ENCODE measurements around the gene FCHO1. TPM values are rescaled to one million over a fixed set of nuclear protein-coding genes. Genes with fewer than 3 reads are reported as not detected.
"Not testable (repeated sequence)": the region's sequence is repeated elsewhere in the genome, so short reads cannot be mapped to it uniquely, and the experiment has no call there.

The FCHO1 gene
- total RNA-seq, 4 donors from 2014 or later: 0.60 to 26.9 (median 3.8) TPM

- WGBS, 2 donors (ENCODE audit: low coverage in 1 of 2): 71 to 90% methylated on average over 7 to 12 of the region's 16 CpGs
- H3K4me1 ChIP-seq: peaks cover 0 to 12% (median 12%) of the 10 kb centered on the region in 4 donors
- peak; percentile 49 for DNase-seq
- intact Hi-C loops (cut with DNase I; ENCODE audit: low total_unique reads): no loop called here
- peaks cover 9% of the 10 kb centered on the region for H3K27me3 ChIP-seq
- in situ Hi-C loops (cut with MboI; ENCODE audit: low pct_ligation_motif_present in 1 of 4, low pct_unique_long_range_greater_than_20kb in 1 of 4, low sequenced_read_pairs in 3 of 4): loop anchor here in 1 of 4 donors (10.0 kb wide), 1 partner anchor 71 kb away; no protein-coding TSS in a partner anchor
- no peaks in the 10 kb centered on the region for H3K9me3 ChIP-seq
- TF ChIP-seq EP300 (IDR thresholded peaks at IDR 0.05; ENCODE audit: low read depth): no peak
- no peak for TF ChIP-seq POLR2AphosphoS5 (IDR thresholded peaks at IDR 0.05)
- peak; percentile 27 to 42 (median 39) for TF ChIP-seq CTCF (IDR thresholded peaks at IDR 0.05)
- no peak for TF ChIP-seq POLR2A (IDR thresholded peaks at IDR 0.05)
- H3K36me3 ChIP-seq: no peaks in the 10 kb centered on the region
- H3K27ac ChIP-seq: no peak overlapping the region
- H3K4me3 ChIP-seq: no peak overlapping the region
Observed at GRCh38 chr19:17775245-17775927, 24.1 kb downstream of the FCHO1 start.

GRCh38 chr19:17775991-17776803, 24.9 kb downstream of the FCHO1 start:
- intact Hi-C loops (cut with DNase I; ENCODE audit: low total_unique reads): no loop called here
- no peak overlapping the region for H3K27ac ChIP-seq
- H3K4me3 ChIP-seq: no peak overlapping the region
- in situ Hi-C loops (cut with MboI; ENCODE audit: low pct_ligation_motif_present in 1 of 4, low pct_unique_long_range_greater_than_20kb in 1 of 4, low sequenced_read_pairs in 3 of 4): loop anchor here in 1 of 4 donors (10.0 kb wide), 1 partner anchor 71 kb away; no protein-coding TSS in a partner anchor
- TF ChIP-seq EP300 (IDR thresholded peaks at IDR 0.05; ENCODE audit: low read depth) (no peak), CTCF (IDR thresholded peaks at IDR 0.05) (no peak), POLR2A (IDR thresholded peaks at IDR 0.05) (no peak), POLR2AphosphoS5 (IDR thresholded peaks at IDR 0.05) (no peak)
- H3K36me3 ChIP-seq: no peaks in the 10 kb centered on the region
- no peaks in the 10 kb centered on the region for H3K9me3 ChIP-seq
- peaks cover 0 to 12% (median 12%) of the 10 kb centered on the region in 4 donors for H3K4me1 ChIP-seq
- H3K27me3 ChIP-seq: peaks cover 17% of the 10 kb centered on the region
- DNase-seq: no peak
- WGBS, 2 donors (ENCODE audit: low coverage in 1 of 2): 52 to 63% methylated on average over 2 to 27 of the region's 27 CpGs

- DNase-seq; intact Hi-C loops (cut with DNase I; ENCODE audit: low total_unique reads); H3K4me3 ChIP-seq; H3K9me3 ChIP-seq; H3K27ac ChIP-seq; H3K36me3 ChIP-seq: not testable (repeated sequence)
- peaks cover 20% of the 10 kb centered on the region for H3K27me3 ChIP-seq
- peaks cover 0 to 12% (median 12%) of the 10 kb centered on the region in 4 donors for H3K4me1 ChIP-seq
- in situ Hi-C loops (cut with MboI; ENCODE audit: low pct_ligation_motif_present in 1 of 4, low pct_unique_long_range_greater_than_20kb in 1 of 4, low sequenced_read_pairs in 3 of 4): loop anchor here in 1 of 4 donors (10.0 kb wide), 1 partner anchor 73 kb away; no protein-coding TSS in a partner anchor
- 76 to 81% methylated on average over 7 to 10 of the region's 10 CpGs for whole genome bisulfite sequencing, 2 donors (ENCODE audit: low coverage in 1 of 2)
Observed at GRCh38 chr19:17777840-17778239, 26.6 kb downstream of the FCHO1 start.

- H3K27ac ChIP-seq: no peak overlapping the region
- intact Hi-C loops (cut with DNase I; ENCODE audit: low total_unique reads) (no loop called here), in situ Hi-C loops (cut with MboI; ENCODE audit: low pct_ligation_motif_present in 1 of 4, low pct_unique_long_range_greater_than_20kb in 1 of 4, low sequenced_read_pairs in 3 of 4) (loop anchor here in 1 of 4 donors (10.0 kb wide), 1 partner anchor 74 kb away; no protein-coding TSS in a partner anchor)
- peaks cover 0 to 12% (median 12%) of the 10 kb centered on the region in 4 donors for H3K4me1 ChIP-seq
- H3K9me3 ChIP-seq: no peaks in the 10 kb centered on the region
- H3K4me3 ChIP-seq: peak overlapping the region in 3 of 4 donors; percentile 2 to 41 (median 18)
- TF ChIP-seq POLR2AphosphoS5 (IDR thresholded peaks at IDR 0.05) (no peak), EP300 (IDR thresholded peaks at IDR 0.05; ENCODE audit: low read depth) (no peak), CTCF (IDR thresholded peaks at IDR 0.05) (no peak), POLR2A (IDR thresholded peaks at IDR 0.05) (no peak)
- DNase-seq: peak; percentile 80
- H3K36me3 ChIP-seq: no peaks in the 10 kb centered on the region
- 21% methylated on average over 27 of the region's 37 CpGs; no CpG with 5 or more reads in 1 of the 2 donors for WGBS, 2 donors (ENCODE audit: low coverage in 1 of 2)
- peaks cover 20% of the 10 kb centered on the region for H3K27me3 ChIP-seq
Observed at GRCh38 chr19:17778251-17778967, 27.1 kb downstream of the FCHO1 start.

All from transverse colon (tissue), 4 donors.